Loucy (cell line): ENCODE measurements around the gene EFCAB9.

ENCODE experiments used
- H2AFZ ChIP-seq: fragments of 200-600 bp; sonication (generic); 2 replicates; pipeline ENCODE4 v1.6.0; 2016; ENCODE audit warnings: antibody characterized with exemption, mild to moderate bottlenecking, low read length, moderate library complexity
- H3F3A ChIP-seq: fragments of 200-600 bp; 2 replicates; pipeline ENCODE4 v1.6.0; 2016; ENCODE audit warnings: antibody characterized with exemption, low read depth, mild to moderate bottlenecking
- H3K27me3 ChIP-seq: fragments of 200-600 bp; sonication (generic); 2 replicates; pipeline ENCODE4 v1.6.1; 2014; ENCODE audit warnings: low read length, mild to moderate bottlenecking; ENCODE audit not compliant: insufficient read depth, poor library complexity, severe bottlenecking
- H3K36me3 ChIP-seq: fragments of 200-600 bp; sonication (generic); 2 replicates; pipeline ENCODE4 v1.6.1; 2016; ENCODE audit warnings: low read length; ENCODE audit not compliant: insufficient read depth
- H3K4me1 ChIP-seq: fragments of 200-600 bp; sonication (generic); 2 replicates; pipeline ENCODE4 v1.5.1; 2014; ENCODE audit warnings: low read length, mild to moderate bottlenecking; ENCODE audit not compliant: insufficient read depth, poor library complexity, severe bottlenecking
- H3K4me2 ChIP-seq: fragments of 200-600 bp; sonication (generic); 2 replicates; pipeline ENCODE4 v1.6.0; 2014; ENCODE audit warnings: antibody characterized with exemption, low read length, low read depth, mild to moderate bottlenecking; ENCODE audit not compliant: poor library complexity, severe bottlenecking
- H3K4me3 ChIP-seq: fragments of 200-600 bp; sonication (generic); 2 replicates; pipeline ENCODE4 v1.5.1; 2014; ENCODE audit warnings: low read length, mild to moderate bottlenecking, mixed read lengths; ENCODE audit not compliant: poor library complexity, severe bottlenecking
- H3K79me2 ChIP-seq: fragments of 200-600 bp; sonication (generic); 2 replicates; pipeline ENCODE4 v1.6.1; 2014; ENCODE audit warnings: low read length; ENCODE audit not compliant: insufficient read depth
- H3K9ac ChIP-seq: fragments of 200-600 bp; sonication (generic); 2 replicates; pipeline ENCODE4 v1.6.0; 2014; ENCODE audit warnings: mild to moderate bottlenecking, low read depth, low read length, moderate library complexity; ENCODE audit not compliant: poor library complexity, severe bottlenecking
- H3K9me2 ChIP-seq: fragments of 200-600 bp; sonication (generic); replicated peaks from 2 replicates; pipeline ENCODE4 v1.6.1; 2016; ENCODE audit warnings: low read depth, low read length, mixed read lengths
- H3K9me3 ChIP-seq: fragments of 200-600 bp; sonication (generic); 2 replicates; pipeline ENCODE4 v1.6.1; 2014; ENCODE audit warnings: mild to moderate bottlenecking, antibody characterized with exemption, low read length, low read depth; ENCODE audit not compliant: insufficient read depth
- H4K20me1 ChIP-seq: fragments of 200-600 bp; sonication (generic); 2 replicates; pipeline ENCODE4 v1.6.0; 2014; ENCODE audit warnings: antibody characterized with exemption, low read length, mild to moderate bottlenecking; ENCODE audit not compliant: insufficient read depth, poor library complexity, severe bottlenecking
- EZH2phosphoT487 ChIP-seq: fragments of 200-600 bp; IDR thresholded peaks from 2 replicates; pipeline ENCODE4 v1.6.1; 2018; ENCODE audit warnings: antibody characterized with exemption, mild to moderate bottlenecking, moderate library complexity, borderline replicate concordance
- TF ChIP-seq, protein P1 (sequence below): fragments of 200-600 bp; sonication (generic); conservative IDR thresholded peaks from 2 replicates; pipeline ENCODE4 v1.5.1; 2014; ENCODE audit warnings: mild to moderate bottlenecking, antibody characterized with exemption, low read length

The EFCAB9 gene

DNA sequence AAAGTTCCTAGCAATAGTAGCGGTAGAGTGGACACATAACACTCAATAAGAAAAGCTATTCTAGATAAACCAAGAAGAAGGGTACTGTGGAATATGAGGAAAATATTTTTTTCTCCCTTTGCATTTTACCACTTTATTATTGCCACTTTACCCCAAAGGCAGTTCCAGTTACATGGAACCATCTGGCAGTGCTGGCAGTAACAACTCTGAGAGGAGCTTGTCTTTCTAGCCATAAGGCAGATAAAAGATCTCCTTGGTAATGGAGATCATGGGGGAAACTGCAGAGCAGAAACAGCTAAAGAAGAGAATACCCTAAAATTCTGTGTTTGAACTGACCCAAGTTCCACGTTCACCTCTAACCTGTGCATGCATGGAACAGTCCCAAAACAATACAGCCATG, 51.1 kb downstream of the EFCAB9 start:
- peaks cover 11% of the 10 kb centered on the region; the same call in 1 of the 2 replicates for H3K79me2 ChIP-seq
- no peaks in the 10 kb centered on the region for H3K27me3 ChIP-seq
- TF ChIP-seq EZH2phosphoT487: no peak
- TF ChIP-seq, protein P1, sequence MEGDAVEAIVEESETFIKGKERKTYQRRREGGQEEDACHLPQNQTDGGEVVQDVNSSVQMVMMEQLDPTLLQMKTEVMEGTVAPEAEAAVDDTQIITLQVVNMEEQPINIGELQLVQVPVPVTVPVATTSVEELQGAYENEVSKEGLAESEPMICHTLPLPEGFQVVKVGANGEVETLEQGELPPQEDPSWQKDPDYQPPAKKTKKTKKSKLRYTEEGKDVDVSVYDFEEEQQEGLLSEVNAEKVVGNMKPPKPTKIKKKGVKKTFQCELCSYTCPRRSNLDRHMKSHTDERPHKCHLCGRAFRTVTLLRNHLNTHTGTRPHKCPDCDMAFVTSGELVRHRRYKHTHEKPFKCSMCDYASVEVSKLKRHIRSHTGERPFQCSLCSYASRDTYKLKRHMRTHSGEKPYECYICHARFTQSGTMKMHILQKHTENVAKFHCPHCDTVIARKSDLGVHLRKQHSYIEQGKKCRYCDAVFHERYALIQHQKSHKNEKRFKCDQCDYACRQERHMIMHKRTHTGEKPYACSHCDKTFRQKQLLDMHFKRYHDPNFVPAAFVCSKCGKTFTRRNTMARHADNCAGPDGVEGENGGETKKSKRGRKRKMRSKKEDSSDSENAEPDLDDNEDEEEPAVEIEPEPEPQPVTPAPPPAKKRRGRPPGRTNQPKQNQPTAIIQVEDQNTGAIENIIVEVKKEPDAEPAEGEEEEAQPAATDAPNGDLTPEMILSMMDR: no peak
- H3K4me3 ChIP-seq: no peak overlapping the region
- H3K9me3 ChIP-seq: no peaks in the 10 kb centered on the region
- H3K9me2 ChIP-seq: no peaks in the 10 kb centered on the region
- no peak overlapping the region for H3K9ac ChIP-seq
- no peak overlapping the region for H3K4me2 ChIP-seq
- no peaks in the 10 kb centered on the region for H4K20me1 ChIP-seq
- H3F3A ChIP-seq: no peaks in the 10 kb centered on the region
- no peaks in the 10 kb centered on the region for H3K36me3 ChIP-seq
- no peak overlapping the region for H2AFZ ChIP-seq
- H3K4me1 ChIP-seq: no peaks in the 10 kb centered on the region

DNA sequence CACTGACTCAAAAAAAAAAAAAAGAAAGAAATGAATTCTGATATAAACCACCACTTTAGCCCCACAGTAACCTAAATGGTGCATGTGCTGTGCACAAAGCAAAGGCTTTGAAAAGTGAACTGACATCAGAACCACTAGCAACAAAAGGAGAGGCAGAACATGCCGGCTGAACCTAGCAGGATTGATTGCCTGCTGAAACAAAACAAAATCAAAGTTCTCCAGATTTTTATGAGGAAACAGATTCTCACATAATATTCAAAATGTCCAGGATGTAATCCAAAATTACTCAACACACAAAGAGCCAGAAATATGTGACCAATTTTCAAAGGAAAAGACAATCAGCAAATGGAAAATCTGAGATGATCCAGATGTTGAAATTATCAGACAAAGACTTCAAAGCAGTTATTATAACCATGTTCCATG, 51.7 kb downstream of the EFCAB9 start:
- Histone ChIP-seq H3K79me2 (peaks cover 11% of the 10 kb centered on the region; the same call in 1 of the 2 replicates), H3K4me2 (no peak overlapping the region), H3K27me3 (no peaks in the 10 kb centered on the region), H3K4me3 (no peak overlapping the region), H4K20me1 (no peaks in the 10 kb centered on the region), H3F3A (no peaks in the 10 kb centered on the region), H3K9me2 (no peaks in the 10 kb centered on the region), H2AFZ (no peak overlapping the region), H3K9ac (no peak overlapping the region), H3K4me1 (no peaks in the 10 kb centered on the region), H3K36me3 (no peaks in the 10 kb centered on the region), H3K9me3 (no peaks in the 10 kb centered on the region)
- TF ChIP-seq EZH2phosphoT487: no peak
- TF ChIP-seq, protein P1: no peak

DNA sequence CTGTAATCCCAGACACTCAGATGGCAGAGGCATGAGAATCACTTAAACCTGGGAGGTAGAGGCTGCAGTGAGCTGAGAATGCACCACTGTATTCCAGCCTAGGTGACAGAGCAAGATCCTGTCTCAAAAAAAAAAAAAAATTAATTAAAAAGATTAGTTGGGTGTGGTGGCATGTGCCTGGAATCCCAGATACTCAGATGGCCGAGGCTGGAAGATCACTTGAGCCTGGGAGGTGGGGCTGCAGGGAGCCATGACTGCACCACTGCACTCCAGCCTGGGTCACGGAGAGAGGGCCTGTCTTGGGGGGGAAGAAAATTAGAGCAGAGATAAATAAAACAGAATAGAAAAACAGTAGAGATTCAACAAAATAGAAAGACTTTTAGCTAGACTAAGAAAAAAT, 54.7 kb downstream of the EFCAB9 start:
- Histone ChIP-seq H3K79me2 (peaks cover 11% of the 10 kb centered on the region; the same call in 1 of the 2 replicates), H4K20me1 (no peaks in the 10 kb centered on the region), H3K9me3 (no peaks in the 10 kb centered on the region; the same call in 1 of the 2 replicates), H2AFZ (no peak overlapping the region), H3K27me3 (no peaks in the 10 kb centered on the region), H3K36me3 (no peaks in the 10 kb centered on the region), H3K9ac (no peak overlapping the region), H3K4me3 (no peak overlapping the region), H3K4me2 (no peak overlapping the region), H3F3A (no peaks in the 10 kb centered on the region), H3K9me2 (no peaks in the 10 kb centered on the region), H3K4me1 (no peaks in the 10 kb centered on the region)
- no peak for TF ChIP-seq EZH2phosphoT487
- TF ChIP-seq, protein P1: no peak
